Keratinocyte (primary cell): ENCODE measurements around the gene TIMM29. TPM values are rescaled to one million over a fixed set of nuclear protein-coding genes. Genes with fewer than 3 reads are reported as not detected.

Source experiments
- DNase-seq: peaks from one replicate; pipeline ENCODE4 v3.0.0-alpha.2; 2011; ENCODE audit warnings: low read depth, missing footprints, low spot score
- FAIRE-seq: peaks from 2 replicates; lab custom pipeline; 2011; peaks lifted over from hg19 to GRCh38; lab: Jason Lieb, UNC
- H2AFZ ChIP-seq: 2 replicates; pipeline ENCODE4 v1.6.0; 2012; ENCODE audit warnings: low read length, control low read depth, inconsistent platforms; ENCODE audit not compliant: control insufficient read depth
- H3K27ac ChIP-seq: 2 replicates; pipeline ENCODE4 v1.5.1; 2011; ENCODE audit warnings: low read length; ENCODE audit not compliant: control insufficient read depth, insufficient read depth
- H3K27me3 ChIP-seq: 3 replicates; pipeline ENCODE4 v1.6.0; 2011; ENCODE audit warnings: low read length; ENCODE audit not compliant: control insufficient read depth, insufficient read depth; ENCODE audit errors: extremely low read depth
- H3K36me3 ChIP-seq, 2 experiments: 2 replicates in 1 of 2; 3 replicates in 1 of 2; pipeline ENCODE4 v1.5.1; 2011; ENCODE audit warnings: low read length in 2 of 2, mild to moderate bottlenecking in 1 of 2; ENCODE audit not compliant: control insufficient read depth in 2 of 2, insufficient read depth in 2 of 2; ENCODE audit errors: extremely low read depth in 1 of 2
- H3K4me1 ChIP-seq: 3 replicates; pipeline ENCODE4 v1.5.1; 2011; ENCODE audit warnings: low read length; ENCODE audit not compliant: control insufficient read depth, insufficient read depth; ENCODE audit errors: extremely low read depth
- H3K4me2 ChIP-seq: 3 replicates; pipeline ENCODE4 v1.6.0; 2011; ENCODE audit warnings: low read depth, low read length; ENCODE audit not compliant: control insufficient read depth, insufficient read depth; ENCODE audit errors: extremely low read depth
- H3K4me3 ChIP-seq, 3 experiments: fragments of 200-600 bp in 1 of 3; sonication (generic) in 1 of 3; 2 replicates in 2 of 3; 3 replicates in 1 of 3; pipeline ENCODE4 v1.5.1; 2011 to 2016; ENCODE audit warnings: low read length in 3 of 3, mild to moderate bottlenecking in 3 of 3, control low read depth in 2 of 3, inconsistent platforms in 1 of 3, low read depth in 1 of 3, mixed read lengths in 1 of 3, mixed run types in 1 of 3, moderate library complexity in 1 of 3; ENCODE audit not compliant: control insufficient read depth in 2 of 3, insufficient read depth in 2 of 3; ENCODE audit errors: extremely low read depth in 1 of 3
- H3K79me2 ChIP-seq: 2 replicates; pipeline ENCODE4 v1.6.0; 2012; ENCODE audit warnings: low read length; ENCODE audit not compliant: control insufficient read depth, insufficient read depth
- H3K9ac ChIP-seq: 3 replicates; pipeline ENCODE4 v1.6.0; 2011; ENCODE audit warnings: low read length; ENCODE audit not compliant: control insufficient read depth, insufficient read depth; ENCODE audit errors: extremely low read depth
- H3K9me1 ChIP-seq: 3 replicates; pipeline ENCODE4 v1.6.0; 2011; ENCODE audit warnings: low read length; ENCODE audit not compliant: control insufficient read depth, insufficient read depth; ENCODE audit errors: extremely low read depth
- H3K9me3 ChIP-seq: 2 replicates; pipeline ENCODE4 v1.5.1; 2012; ENCODE audit warnings: low read depth, low read length; ENCODE audit not compliant: control insufficient read depth
- H4K20me1 ChIP-seq: 3 replicates; pipeline ENCODE4 v1.6.0; 2011; ENCODE audit warnings: low read length; ENCODE audit not compliant: control insufficient read depth, insufficient read depth; ENCODE audit errors: extremely low read depth
- EZH2 ChIP-seq: IDR thresholded peaks from one replicate; pipeline ENCODE4 v1.6.1; 2012; ENCODE audit warnings: inconsistent platforms, mild to moderate bottlenecking, low read length, moderate library complexity
- dilution Hi-C: fragments of 300-500 bp; cut with MboI; formaldehyde crosslinking; loops from one replicate; pipeline ENCODE4 v1.7.0; 2020; ENCODE audit warnings: low sequenced_read_pairs; ENCODE audit not compliant: extremely low pct_ligation_motif_present
- polyA plus RNA-seq, 5 experiments: library from polyadenylated mRNA; depleted of rRNA in 3 of 5; stranded (reverse) in 3 of 5; stranded (forward) in 1 of 5; unstranded in 1 of 5; fragments of >200 nt; gene quantifications; 1 replicate in 1 of 5; 2 replicates in 3 of 5; 3 replicates in 1 of 5; pipeline versions ENCODE4 v1.2.1 to v1.2.3, GENCODE V29; 2011 to 2012; ENCODE audit warnings: missing spikeins in 2 of 5, low read depth in 1 of 5, low replicate concordance in 1 of 5
- TF ChIP-seq, protein P1 (sequence below), 3 experiments: IDR thresholded peaks in 1 of 3; conservative IDR thresholded peaks in 1 of 3; optimal IDR thresholded peaks in 1 of 3; 2 replicates in 2 of 3; 3 replicates in 1 of 3; pipeline versions ENCODE3 to v1.5.1; 2011; ENCODE audit warnings: low read length in 3 of 3, mild to moderate bottlenecking in 3 of 3, moderate library complexity in 2 of 3, control low read depth in 1 of 3, inconsistent platforms in 1 of 3; ENCODE audit not compliant: insufficient read depth in 2 of 3; ENCODE audit errors: extremely low read depth in 1 of 3

Gene TIMM29
- polyA plus RNA-seq, 1 donor (not counting 4 experiments of a cell fraction or from before 2014, with no cell fraction given): 8.4 TPM

DNA sequence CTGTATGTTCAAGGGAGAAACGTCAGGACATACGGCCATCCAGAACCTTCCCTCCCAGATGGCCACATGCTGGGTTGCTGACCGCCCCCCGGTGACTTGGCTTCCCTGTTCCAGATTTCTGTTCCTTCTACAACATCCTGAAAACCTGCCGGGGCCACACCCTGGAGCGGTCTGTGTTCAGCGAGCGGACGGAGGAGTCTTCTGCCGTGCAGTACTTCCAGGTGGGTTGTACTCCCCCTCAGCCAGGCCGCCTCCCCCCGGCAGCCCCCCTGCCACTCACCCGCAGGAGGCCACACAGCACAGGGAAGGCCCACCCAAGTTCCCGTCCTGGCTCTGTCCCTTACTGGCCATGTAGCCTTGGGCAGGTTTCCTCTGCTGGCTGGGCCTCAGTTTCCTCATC is 20.7 kb upstream of the TIMM29 start:
- no peaks in the 10 kb centered on the region for H3K4me1 ChIP-seq
- no peak overlapping the region for H3K4me3 ChIP-seq
- peaks cover 16% of the 10 kb centered on the region for H3K79me2 ChIP-seq
- dilution Hi-C loops: no loop called here
- H3K27me3 ChIP-seq: no peaks in the 10 kb centered on the region
- H3K36me3 ChIP-seq: peaks cover 8 to 24% of the 10 kb centered on the region in 2 experiments
- FAIRE-seq: no peak
- H4K20me1 ChIP-seq: no peaks in the 10 kb centered on the region
- H2AFZ ChIP-seq: no peak overlapping the region
- no peak overlapping the region for H3K4me2 ChIP-seq
- DNase-seq: no peak
- no peaks in the 10 kb centered on the region for H3K9me1 ChIP-seq
- TF ChIP-seq, protein P1, sequence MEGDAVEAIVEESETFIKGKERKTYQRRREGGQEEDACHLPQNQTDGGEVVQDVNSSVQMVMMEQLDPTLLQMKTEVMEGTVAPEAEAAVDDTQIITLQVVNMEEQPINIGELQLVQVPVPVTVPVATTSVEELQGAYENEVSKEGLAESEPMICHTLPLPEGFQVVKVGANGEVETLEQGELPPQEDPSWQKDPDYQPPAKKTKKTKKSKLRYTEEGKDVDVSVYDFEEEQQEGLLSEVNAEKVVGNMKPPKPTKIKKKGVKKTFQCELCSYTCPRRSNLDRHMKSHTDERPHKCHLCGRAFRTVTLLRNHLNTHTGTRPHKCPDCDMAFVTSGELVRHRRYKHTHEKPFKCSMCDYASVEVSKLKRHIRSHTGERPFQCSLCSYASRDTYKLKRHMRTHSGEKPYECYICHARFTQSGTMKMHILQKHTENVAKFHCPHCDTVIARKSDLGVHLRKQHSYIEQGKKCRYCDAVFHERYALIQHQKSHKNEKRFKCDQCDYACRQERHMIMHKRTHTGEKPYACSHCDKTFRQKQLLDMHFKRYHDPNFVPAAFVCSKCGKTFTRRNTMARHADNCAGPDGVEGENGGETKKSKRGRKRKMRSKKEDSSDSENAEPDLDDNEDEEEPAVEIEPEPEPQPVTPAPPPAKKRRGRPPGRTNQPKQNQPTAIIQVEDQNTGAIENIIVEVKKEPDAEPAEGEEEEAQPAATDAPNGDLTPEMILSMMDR (optimal IDR thresholded peaks at IDR 0.05 in 1 of 3, IDR thresholded peaks at IDR 0.05 in 1 of 3, conservative IDR thresholded peaks at IDR 0.05 in 1 of 3; ENCODE audit: extremely low read depth in 1 of 3, insufficient read depth in 2 of 3, low read length in 3 of 3): no peak
- TF ChIP-seq EZH2: no peak
- no peak overlapping the region for H3K27ac ChIP-seq
- H3K9me3 ChIP-seq: no peaks in the 10 kb centered on the region
- H3K9ac ChIP-seq: no peak overlapping the region

DNA sequence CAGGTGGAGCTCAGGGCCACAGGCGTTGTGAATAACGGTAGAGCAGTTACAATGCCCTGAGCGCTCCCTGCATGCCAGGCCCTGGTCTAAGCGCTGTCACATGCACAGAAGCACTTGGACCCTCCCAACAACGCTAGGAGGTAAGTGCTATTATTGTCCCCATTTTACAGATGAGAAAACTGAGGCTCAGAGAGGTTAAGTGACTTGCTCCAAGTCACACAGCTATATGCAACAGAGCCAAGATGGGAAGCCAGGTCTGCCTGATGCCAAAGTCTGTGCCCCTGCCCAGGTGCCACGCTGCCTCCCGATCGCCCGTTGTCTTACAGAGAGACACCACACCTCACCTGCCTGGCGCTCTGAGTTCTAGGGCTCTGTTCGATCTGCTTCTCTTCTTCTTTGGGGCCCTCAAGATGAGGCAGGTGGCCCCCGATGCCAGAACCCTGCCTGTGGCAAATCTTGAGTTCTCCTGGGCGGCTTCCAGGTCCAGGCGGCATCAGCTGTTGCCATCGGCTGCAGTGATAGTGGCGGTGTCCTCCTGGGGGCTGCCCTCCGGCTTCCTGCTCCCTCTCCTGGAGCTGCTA is 20.1 kb upstream of the TIMM29 start:
- Histone ChIP-seq H3K36me3 (peaks cover 8 to 24% of the 10 kb centered on the region in 2 experiments), H3K79me2 (peaks cover 13% of the 10 kb centered on the region), H3K9me1 (no peaks in the 10 kb centered on the region), H3K4me1 (no peaks in the 10 kb centered on the region), H4K20me1 (no peaks in the 10 kb centered on the region), H3K27ac (no peak overlapping the region), H2AFZ (no peak overlapping the region), H3K9me3 (no peaks in the 10 kb centered on the region), H3K4me3 (no peak overlapping the region), H3K4me2 (no peak overlapping the region), H3K27me3 (no peaks in the 10 kb centered on the region), H3K9ac (no peak overlapping the region)
- no peak for DNase-seq
- FAIRE-seq: no peak
- TF ChIP-seq EZH2: no peak
- TF ChIP-seq, protein P1 (optimal IDR thresholded peaks at IDR 0.05 in 1 of 3, IDR thresholded peaks at IDR 0.05 in 1 of 3, conservative IDR thresholded peaks at IDR 0.05 in 1 of 3; ENCODE audit: extremely low read depth in 1 of 3, insufficient read depth in 2 of 3, low read length in 3 of 3): no peak
- dilution Hi-C loops: no loop called here
